Mesendoderm (in vitro differentiated cells): ENCODE data around the gene TRAF3IP3.

Experiments used
- DNase-seq: peaks from one replicate; pipeline ENCODE4 v3.0.0; 2013
- H2AK5ac ChIP-seq: 2 replicates; pipeline ENCODE4 v1.6.1; 2013; ENCODE audit warnings: low read length, inconsistent platforms
- H2BK120ac ChIP-seq: 2 replicates; pipeline ENCODE4 v1.6.1; 2013; ENCODE audit warnings: low read depth, mild to moderate bottlenecking, low read length, moderate library complexity, mixed read lengths
- H2BK15ac ChIP-seq: replicated peaks from 2 replicates; pipeline ENCODE4 v1.6.1; 2013; ENCODE audit warnings: low read depth, mild to moderate bottlenecking, moderate library complexity
- H2BK5ac ChIP-seq: 2 replicates; pipeline ENCODE4 v1.6.1; 2013; ENCODE audit warnings: low read length, inconsistent platforms
- H3K18ac ChIP-seq: 2 replicates; pipeline ENCODE4 v1.6.1; 2013; ENCODE audit warnings: mild to moderate bottlenecking, low read length, mixed read lengths
- H3K23ac ChIP-seq: one replicate; pipeline ENCODE4 v1.6.1; 2013; ENCODE audit warnings: low read length
- H3K27ac ChIP-seq: 2 replicates; pipeline ENCODE4 v1.5.1; 2013; ENCODE audit warnings: low read depth, mild to moderate bottlenecking, inconsistent platforms, low read length, moderate library complexity
- H3K27me3 ChIP-seq: 2 replicates; pipeline ENCODE4 v1.6.1; 2013; ENCODE audit warnings: low read length, control low read depth, mild to moderate bottlenecking, inconsistent platforms; ENCODE audit not compliant: insufficient read depth, poor library complexity
- H3K36me3 ChIP-seq: 2 replicates; pipeline ENCODE4 v1.6.1; 2013; ENCODE audit warnings: low read length, inconsistent platforms; ENCODE audit not compliant: control insufficient read depth, insufficient read depth
- H3K4ac ChIP-seq: one replicate; pipeline ENCODE4 v1.6.1; 2013; ENCODE audit warnings: low read depth, mild to moderate bottlenecking, low read length, moderate library complexity
- H3K4me1 ChIP-seq: 2 replicates; pipeline ENCODE4 v1.6.1; 2013; ENCODE audit warnings: low read depth, low read length, inconsistent platforms; ENCODE audit not compliant: control insufficient read depth
- H3K4me2 ChIP-seq: 2 replicates; pipeline ENCODE4 v1.6.1; 2013; ENCODE audit warnings: low read length
- H3K4me3 ChIP-seq: 2 replicates; pipeline ENCODE4 v1.5.1; 2013; ENCODE audit warnings: mild to moderate bottlenecking, low read length
- H3K56ac ChIP-seq: one replicate; pipeline ENCODE4 v1.6.1; 2013; ENCODE audit warnings: low read length
- H3K79me1 ChIP-seq: 2 replicates; pipeline ENCODE4 v1.6.1; 2013; ENCODE audit warnings: low read length, inconsistent platforms
- H3K79me2 ChIP-seq: 2 replicates; pipeline ENCODE4 v1.6.1; 2013; ENCODE audit warnings: mild to moderate bottlenecking, low read length; ENCODE audit not compliant: control insufficient read depth, insufficient read depth
- H3K9ac ChIP-seq: 2 replicates; pipeline ENCODE4 v1.6.1; 2013; ENCODE audit warnings: low read length, inconsistent platforms
- H4K5ac ChIP-seq: one replicate; pipeline ENCODE4 v1.6.1; 2013; ENCODE audit warnings: low read length
- H4K8ac ChIP-seq: one replicate; pipeline ENCODE4 v1.6.1; 2013; ENCODE audit warnings: low read depth, mild to moderate bottlenecking, control low read depth, low read length, moderate library complexity
- WGBS: extraction: QIAGEN DNeasy Blood & Tissue Kit; methylation state at CpG from one replicate; pipeline ENCODE4 v1.1.7; 2013; ENCODE audit warnings: low lambda C conversion rate, missing lambda C conversion rate; ENCODE audit not compliant: insufficient coverage; ENCODE audit errors: extremely low coverage; 5-methylcytosine and 5-hydroxymethylcytosine counted together

The TRAF3IP3 gene

DNA sequence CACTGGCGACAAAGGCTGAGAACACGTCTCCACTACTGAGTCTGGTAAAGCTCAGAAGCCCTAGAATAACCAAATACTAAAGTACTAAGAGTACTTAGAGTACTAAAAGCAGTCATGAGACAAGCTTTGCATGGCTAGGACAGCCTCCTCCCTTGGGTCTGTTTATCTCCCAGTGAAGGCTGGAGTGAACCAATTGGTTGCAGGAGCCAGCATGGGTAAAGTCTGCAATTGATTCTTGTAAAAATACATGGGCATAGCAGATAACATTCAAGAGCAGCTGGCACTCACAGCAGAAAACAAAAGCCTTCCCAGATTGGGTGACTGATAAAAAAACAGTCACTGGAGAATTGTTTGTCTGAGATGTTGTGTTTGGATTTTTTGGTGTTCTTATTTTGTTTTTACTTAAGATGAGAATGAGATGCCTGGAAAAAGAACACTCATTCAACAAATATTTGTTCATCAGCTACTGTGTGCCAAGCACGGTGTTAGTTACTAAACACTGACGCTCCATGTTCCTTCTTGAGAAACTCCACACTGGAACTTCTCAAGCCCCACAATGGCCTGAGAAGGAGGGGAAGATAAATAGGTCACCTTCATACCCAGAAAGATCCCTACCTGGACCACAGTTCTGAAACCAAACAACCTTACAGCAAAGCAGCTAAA is 46.4 kb downstream of the TRAF3IP3 start:
- WGBS = no CpG with 5 or more reads among the region's 4 CpGs
- Histone ChIP-seq H4K8ac (no peak overlapping the region), H3K18ac (no peak overlapping the region), H3K27ac (no peak overlapping the region), H3K27me3 (no peaks in the 10 kb centered on the region), H3K4me3 (no peak overlapping the region), H3K79me1 (peaks cover 6% of the 10 kb centered on the region), H3K4me1 (no peaks in the 10 kb centered on the region), H3K4ac (no peak overlapping the region), H4K5ac (no peak overlapping the region), H2BK15ac (no peak overlapping the region), H3K36me3 (no peaks in the 10 kb centered on the region), H3K56ac (no peak overlapping the region), H2BK5ac (no peak overlapping the region), H3K79me2 (no peaks in the 10 kb centered on the region), H2BK120ac (no peak overlapping the region), H3K23ac (no peak overlapping the region), H3K4me2 (no peak overlapping the region), H2AK5ac (no peak overlapping the region), H3K9ac (no peak overlapping the region)
- DNase-seq = no peak

DNA sequence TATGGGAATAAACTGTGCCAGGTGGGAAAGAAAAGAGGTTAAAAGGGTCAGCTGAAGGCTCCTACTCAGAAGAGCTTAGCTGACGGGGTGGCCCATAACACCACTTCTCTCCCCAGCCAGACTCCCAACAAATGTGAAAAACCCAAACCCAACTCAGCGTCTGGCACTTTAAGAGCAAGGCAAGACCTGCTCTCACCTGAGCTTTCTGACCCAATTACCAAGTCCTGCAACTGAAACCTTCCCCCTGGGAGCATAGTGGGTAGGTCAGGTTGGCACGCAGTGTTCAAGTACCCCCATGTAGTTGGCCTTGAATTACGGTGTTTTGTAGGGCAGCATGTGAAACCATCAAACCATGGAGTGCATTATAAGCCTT is 46.9 kb downstream of the TRAF3IP3 start:
- Histone ChIP-seq H3K79me2 (no peaks in the 10 kb centered on the region), H3K36me3 (no peaks in the 10 kb centered on the region), H3K4me3 (no peak overlapping the region), H3K56ac (no peak overlapping the region), H3K9ac (no peak overlapping the region), H4K8ac (no peak overlapping the region), H4K5ac (no peak overlapping the region), H3K4ac (no peak overlapping the region), H3K4me2 (no peak overlapping the region), H2BK15ac (no peak overlapping the region), H3K4me1 (no peaks in the 10 kb centered on the region), H2BK120ac (no peak overlapping the region), H3K27me3 (no peaks in the 10 kb centered on the region), H3K23ac (no peak overlapping the region), H2AK5ac (no peak overlapping the region), H3K79me1 (peaks cover 6% of the 10 kb centered on the region), H3K27ac (no peak overlapping the region), H3K18ac (no peak overlapping the region), H2BK5ac (no peak overlapping the region)
- WGBS = no CpG with 5 or more reads among the region's 4 CpGs
- no peak for DNase-seq

DNA sequence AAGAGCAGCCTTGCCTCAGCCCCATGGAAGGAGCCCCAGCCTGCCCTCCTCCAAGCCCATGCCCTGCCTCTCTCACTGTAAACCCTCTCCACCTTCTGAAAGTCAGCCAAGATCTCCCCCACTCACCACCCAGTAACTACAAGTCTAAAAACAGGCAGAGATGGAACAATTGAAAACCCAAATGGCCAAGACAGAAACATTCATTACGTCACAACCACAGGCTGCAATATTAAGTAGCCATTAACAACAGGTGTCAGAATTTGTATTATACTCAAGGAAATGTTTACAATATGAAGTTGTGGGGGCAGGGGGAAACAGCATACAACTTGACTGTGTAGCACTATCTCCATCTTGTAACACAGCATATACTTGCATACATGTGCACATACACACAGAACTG is 47.7 kb downstream of the TRAF3IP3 start:
- DNase-seq = no peak
- Histone ChIP-seq H2BK120ac (no peak overlapping the region), H3K9ac (no peak overlapping the region), H3K27ac (no peak overlapping the region), H3K23ac (no peak overlapping the region), H3K27me3 (no peaks in the 10 kb centered on the region), H3K4ac (no peak overlapping the region), H3K79me1 (peaks cover 6% of the 10 kb centered on the region), H2BK5ac (no peak overlapping the region), H3K18ac (no peak overlapping the region), H3K36me3 (no peaks in the 10 kb centered on the region), H3K56ac (no peak overlapping the region), H2BK15ac (no peak overlapping the region), H3K4me1 (no peaks in the 10 kb centered on the region), H3K4me3 (no peak overlapping the region), H3K4me2 (no peak overlapping the region), H3K79me2 (no peaks in the 10 kb centered on the region), H2AK5ac (no peak overlapping the region), H4K5ac (no peak overlapping the region), H4K8ac (no peak overlapping the region)
- WGBS = no CpG with 5 or more reads among the region's 1 CpG

DNA sequence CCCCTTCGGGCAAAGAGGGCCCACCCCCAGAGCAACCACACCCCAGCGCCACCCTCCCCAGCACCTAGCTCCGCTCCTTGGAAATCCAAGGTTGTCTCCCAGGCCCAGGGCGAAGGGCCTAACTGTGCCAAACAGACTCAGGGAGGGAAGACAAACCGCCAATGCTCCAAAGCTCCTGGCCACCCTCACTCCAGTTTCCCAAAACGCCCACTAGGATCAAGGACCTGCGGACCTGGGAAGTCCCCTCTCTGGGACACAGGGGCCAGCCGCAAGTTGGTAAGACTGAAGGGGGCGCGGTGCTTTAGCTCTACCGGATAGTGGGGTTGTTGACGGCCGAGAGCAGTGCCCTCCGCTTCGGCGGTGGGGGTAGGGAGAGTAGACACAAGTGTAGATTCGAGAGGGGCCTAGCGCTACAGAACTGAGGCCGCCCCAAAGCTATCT is 49.5 kb downstream of the TRAF3IP3 start:
- H2BK15ac ChIP-seq = no peak overlapping the region
- no peak overlapping the region for H4K5ac ChIP-seq
- DNase-seq = peak; percentile 76
- H3K36me3 ChIP-seq = no peaks in the 10 kb centered on the region
- no peak overlapping the region for H3K27ac ChIP-seq
- no CpG with 5 or more reads among the region's 19 CpGs for WGBS
- H3K27me3 ChIP-seq = no peaks in the 10 kb centered on the region
- H3K56ac ChIP-seq = peak overlapping the region; percentile 77
- H3K23ac ChIP-seq = peak overlapping the region; percentile 97
- no peaks in the 10 kb centered on the region for H3K79me2 ChIP-seq
- H3K9ac ChIP-seq = peak overlapping the region; percentile 84
- H2BK5ac ChIP-seq = no peak overlapping the region
- H3K4me3 ChIP-seq = peak overlapping the region; percentile 81
- no peak overlapping the region for H3K4ac ChIP-seq
- no peak overlapping the region for H3K18ac ChIP-seq
- no peak overlapping the region for H2AK5ac ChIP-seq
- no peaks in the 10 kb centered on the region for H3K4me1 ChIP-seq
- H3K4me2 ChIP-seq = peak overlapping the region; percentile 93
- H2BK120ac ChIP-seq = no peak overlapping the region
- peaks cover 6% of the 10 kb centered on the region for H3K79me1 ChIP-seq
- no peak overlapping the region for H4K8ac ChIP-seq

- Histone ChIP-seq H3K79me1 (peaks cover 6% of the 10 kb centered on the region), H3K56ac (peak within 1 kb of the TSS; percentile 91), H3K79me2 (no peaks in the 10 kb centered on the region), H2AK5ac (no peak within 1 kb of the TSS), H3K4me1 (no peaks in the 10 kb centered on the region), H4K8ac (no peak within 1 kb of the TSS), H3K27me3 (no peaks in the 10 kb centered on the region), H3K9ac (peak within 1 kb of the TSS; percentile 84), H3K36me3 (no peaks in the 10 kb centered on the region), H2BK120ac (no peak within 1 kb of the TSS), H2BK15ac (no peak within 1 kb of the TSS), H3K4me3 (peak within 1 kb of the TSS; percentile 81), H3K27ac (no peak within 1 kb of the TSS), H3K4me2 (peak within 1 kb of the TSS; percentile 93), H2BK5ac (peak within 1 kb of the TSS; percentile 85), H3K18ac (peak within 1 kb of the TSS; percentile 7), H4K5ac (peak within 1 kb of the TSS; percentile 47), H3K4ac (no peak within 1 kb of the TSS), H3K23ac (peak within 1 kb of the TSS; percentile 97)
- DNase-seq = peak; percentile 96
- WGBS = no CpG with 5 or more reads among the region's 46 CpGs
These were observed 50.3 kb downstream of the TRAF3IP3 start, which contains the start of gene IRF6 for GRCh38 chr1:209805875-209806760. IRF6 (minus strand) TSS chr1:209806142; CDS start chr1:209801413, 4,729 bp downstream.
